HFF-Myc (cell line): Measurements from ENCODE around the gene SIVA1.

Source experiments
- DNase-seq: peaks from one replicate; pipeline ENCODE4 v3.0.0-alpha.2; 2011; ENCODE audit warnings: low read depth; ENCODE audit errors: extremely low read depth
- H3K4me3 ChIP-seq: replicated peaks from 2 replicates; pipeline ENCODE4 v1.5.1; 2011; ENCODE audit warnings: low read depth, mild to moderate bottlenecking, control low read depth, low read length
- CTCF ChIP-seq: IDR thresholded peaks from 2 replicates; pipeline ENCODE4 v1.5.1; 2012; ENCODE audit warnings: mild to moderate bottlenecking, low read depth, low read length, control low read depth; ENCODE audit errors: missing control alignments

The SIVA1 gene

GRCh38 chr14:104752735-104753527 lies at the start of gene SIVA1:
SIVA1 (plus strand) TSS chr14:104753147; CDS start chr14:104753202, 55 bp downstream.
- no peak for TF ChIP-seq CTCF
- peak; percentile 91 for DNase-seq
- peak within 1 kb of the TSS; percentile 88 for H3K4me3 ChIP-seq

GRCh38 chr14:104703269-104703668 lies 49.7 kb upstream of the SIVA1 start:
- DNase-seq, result no peak
- TF ChIP-seq CTCF, result no peak
- H3K4me3 ChIP-seq, result no peak overlapping the region

GRCh38 chr14:104704252-104704651 lies 48.7 kb upstream of the SIVA1 start:
- DNase-seq, result no peak
- TF ChIP-seq CTCF, result no peak
- no peak overlapping the region for H3K4me3 ChIP-seq

- H3K4me3 ChIP-seq, result no peak overlapping the region
- TF ChIP-seq CTCF, result no peak
- no peak for DNase-seq
These were observed 47.5 kb upstream of the SIVA1 start for GRCh38 chr14:104705340-104706047.

- no peak for DNase-seq
- no peak for TF ChIP-seq CTCF
- H3K4me3 ChIP-seq, result no peak overlapping the region
These were observed 46.0 kb upstream of the SIVA1 start for GRCh38 chr14:104706733-104707607.
